B cell (primary cell): ENCODE results near the gene EMX1. TPM values are rescaled to one million over a fixed set of nuclear protein-coding genes. Genes with fewer than 3 reads are reported as not detected.

Experiments used
- ATAC-seq: fragments of 200-7000 bp; cut with Tn5 transposase; one replicate; pipeline ENCODE4 v1.10.0; 2021; ENCODE audit warnings: low read depth, mild to moderate bottlenecking, moderate number of reproducible peaks, moderate library complexity
- CTCF ChIA-PET: fragments of 350-600 bp; sonication (Branson Sonifier 250); formaldehyde crosslinking; loops from one replicate; lab custom pipeline; 2021; ENCODE audit warnings: antibody characterized with exemption, inconsistent platforms; lab: Charles Lee
- POLR2A ChIA-PET: fragments of 350-600 bp; sonication (Branson Sonifier 250); formaldehyde crosslinking; loops from one replicate; lab custom pipeline; 2021; ENCODE audit warnings: antibody characterized with exemption; lab: Charles Lee
- DNase-seq: peaks from one replicate; pipeline ENCODE4 v3.0.0; 2013
- H2AFZ ChIP-seq: 2 replicates; pipeline ENCODE4 v1.6.1; 2012; ENCODE audit warnings: mild to moderate bottlenecking, low read depth, low read length; ENCODE audit not compliant: insufficient read depth, poor library complexity, severe bottlenecking
- H3K27ac ChIP-seq, 2 donors: 1 replicate in 1 of 2; 2 replicates in 1 of 2; pipeline ENCODE4 v1.5.1; 2012 to 2013; ENCODE audit warnings: low read length in 2 of 2, mild to moderate bottlenecking in 2 of 2, moderate library complexity in 1 of 2
- H3K27me3 ChIP-seq, 4 experiments: fragments of 200-600 bp in 1 of 4; sonication (generic) in 1 of 4; replicated peaks in 1 of 4; 1 replicate in 2 of 4; 2 replicates in 2 of 4; pipeline versions ENCODE4 v1.6.1 to v1.7.0; 2013 to 2016; ENCODE audit warnings: low read length in 3 of 4, mild to moderate bottlenecking in 2 of 4, mixed read lengths in 1 of 4, moderate library complexity in 1 of 4; ENCODE audit not compliant: insufficient read depth in 4 of 4, control insufficient read depth in 3 of 4; ENCODE audit errors: control extremely low read depth in 1 of 4
- H3K36me3 ChIP-seq, 2 experiments: replicated peaks in 1 of 2; 1 replicate in 1 of 2; 2 replicates in 1 of 2; pipeline versions ENCODE4 v1.6.1 to v1.7.1; 2013; ENCODE audit warnings: low read length in 1 of 2; ENCODE audit not compliant: insufficient read depth in 2 of 2, control insufficient read depth in 1 of 2; ENCODE audit errors: control extremely low read depth in 1 of 2, extremely low read depth in 1 of 2
- H3K4me1 ChIP-seq, 2 donors: fragments of 200-600 bp in 1 of 2; sonication (generic) in 1 of 2; 1 replicate in 1 of 2; 2 replicates in 1 of 2; pipeline versions ENCODE4 v1.5.1 to v1.6.1; 2013 to 2017; ENCODE audit warnings: low read length in 2 of 2; ENCODE audit not compliant: control insufficient read depth in 2 of 2, insufficient read depth in 2 of 2
- H3K4me2 ChIP-seq: replicated peaks from 2 replicates; pipeline ENCODE3; 2012; ENCODE audit warnings: mild to moderate bottlenecking, low read depth, low read length; ENCODE audit not compliant: poor library complexity, severe bottlenecking
- H3K4me3 ChIP-seq, 5 experiments: fragments of 200-600 bp in 1 of 5; sonication (generic) in 1 of 5; 1 replicate in 3 of 5; 2 replicates in 2 of 5; pipeline versions ENCODE4 v1.5.1 to v1.7.0; 2011 to 2016; ENCODE audit warnings: low read length in 4 of 5, mild to moderate bottlenecking in 4 of 5, low read depth in 2 of 5, control low read depth in 1 of 5, moderate library complexity in 1 of 5; ENCODE audit not compliant: insufficient read depth in 1 of 5; ENCODE audit errors: control extremely low read depth in 1 of 5, extremely low read depth in 1 of 5
- H3K79me2 ChIP-seq: fragments of 200-600 bp; sonication (generic); one replicate; pipeline ENCODE4 v1.6.0; 2016; ENCODE audit warnings: low read length; ENCODE audit not compliant: control insufficient read depth, insufficient read depth
- H3K9ac ChIP-seq: fragments of 200-600 bp; sonication (generic); 2 replicates; pipeline ENCODE4 v1.6.1; 2017; ENCODE audit warnings: mild to moderate bottlenecking, low read length, moderate library complexity
- H3K9me3 ChIP-seq, 3 donors: one replicate each; pipeline versions ENCODE4 v1.6.1 to v1.7.1; 2013; ENCODE audit warnings: low read length in 2 of 3; ENCODE audit not compliant: control insufficient read depth in 2 of 3, insufficient read depth in 1 of 3; ENCODE audit errors: control extremely low read depth in 1 of 3
- H4K20me1 ChIP-seq: 2 replicates; pipeline ENCODE4 v1.6.0; 2012; ENCODE audit warnings: mild to moderate bottlenecking, low read length; ENCODE audit not compliant: insufficient read depth, control insufficient read depth, poor library complexity, severe bottlenecking
- H3K27ac Mint-ChIP-seq: one replicate; pipeline ENCODE4 v1.8.0; 2021; ENCODE audit warnings: mixed read lengths
- H3K27me3 Mint-ChIP-seq: one replicate; pipeline ENCODE4 v1.8.0; 2021; ENCODE audit warnings: mixed read lengths
- H3K4me1 Mint-ChIP-seq: one replicate; pipeline ENCODE4 v1.8.0; 2021; ENCODE audit warnings: mixed read lengths
- H3K4me3 Mint-ChIP-seq: one replicate; pipeline ENCODE4 v1.8.0; 2021; ENCODE audit warnings: mixed read lengths
- H3K9me3 Mint-ChIP-seq: one replicate; pipeline ENCODE4 v1.8.0; 2022; ENCODE audit warnings: mixed read lengths; ENCODE audit not compliant: insufficient read depth
- CTCF ChIP-seq: fragments of 200-600 bp; IDR thresholded peaks from one replicate; pipeline ENCODE4 v1.8.0; 2022; ENCODE audit warnings: antibody characterized with exemption, mild to moderate bottlenecking
- EZH2 ChIP-seq: IDR thresholded peaks from 2 replicates; pipeline ENCODE4 v1.6.1; 2012; ENCODE audit warnings: borderline replicate concordance, low read depth, mild to moderate bottlenecking, moderate library complexity, low read length; ENCODE audit not compliant: insufficient read depth, poor library complexity, severe bottlenecking
- WGBS: methylation state at CpG from one replicate; pipeline ENCODE4 v1.1.5; 2013; ENCODE audit warnings: missing lambda C conversion rate; ENCODE audit not compliant: insufficient coverage; 5-methylcytosine and 5-hydroxymethylcytosine counted together
- intact Hi-C: fragments of 100-400 bp; cut with micrococcal nuclease; formaldehyde crosslinking; loops from one replicate; pipeline ENCODE4 v1.10.0; 2022
- polyA plus RNA-seq: library from polyadenylated mRNA; depleted of rRNA; stranded (reverse); fragments of >200 nt; gene quantifications from 2 replicates; pipeline ENCODE4 v1.2.3, GENCODE V29; 2012
- total RNA-seq, 2 donors: library from RNA; stranded (reverse); fragments of 120-200 nt in 1 of 2; gene quantifications; 1 replicate in 1 of 2; 2 replicates in 1 of 2; pipeline versions ENCODE4 v1.2.3 to v1.2.4, GENCODE V29; 2013 to 2022

The EMX1 gene
- total and polyA plus RNA-seq, 2 donors (not counting 1 experiment from before 2014, with no cell fraction given), result not detected

GRCh38 chr2:72921088-72921851 is 4.0 kb downstream of the EMX1 start:
- peaks cover 51 to 71% of the 10 kb centered on the region in 2 donors for H3K4me1 ChIP-seq
- no peak overlapping the region for H3K27ac Mint-ChIP-seq
- peak overlapping the region; percentile 51 for H2AFZ ChIP-seq
- H3K9me3 Mint-ChIP-seq, result no peaks in the 10 kb centered on the region
- ATAC-seq (no peak), DNase-seq (no peak)
- ChIA-PET POLR2A (no interaction called here), CTCF (no interaction called here)
- no peaks in the 10 kb centered on the region for H3K79me2 ChIP-seq
- H3K27me3 ChIP-seq, result peaks cover 0 to 86% (median 71%) of the 10 kb centered on the region in 4 experiments
- no peak overlapping the region for H3K4me3 ChIP-seq
- peaks cover 58% of the 10 kb centered on the region for H3K27me3 Mint-ChIP-seq
- no peaks in the 10 kb centered on the region for H4K20me1 ChIP-seq
- H3K4me2 ChIP-seq, result peak overlapping the region; percentile 83
- peaks cover 30% of the 10 kb centered on the region for H3K4me1 Mint-ChIP-seq
- H3K4me3 Mint-ChIP-seq, result no peak overlapping the region
- no peaks in the 10 kb centered on the region for H3K36me3 ChIP-seq
- whole genome bisulfite sequencing, result 36% methylated on average over 6 of the region's 15 CpGs
- peaks cover 0 to 54% (median 0%) of the 10 kb centered on the region in 3 donors for H3K9me3 ChIP-seq
- TF ChIP-seq CTCF, result no peak
- TF ChIP-seq EZH2, result no peak
- intact Hi-C loops, result no loop called here
- no peak overlapping the region for H3K9ac ChIP-seq
- no peak overlapping the region for H3K27ac ChIP-seq

DNA sequence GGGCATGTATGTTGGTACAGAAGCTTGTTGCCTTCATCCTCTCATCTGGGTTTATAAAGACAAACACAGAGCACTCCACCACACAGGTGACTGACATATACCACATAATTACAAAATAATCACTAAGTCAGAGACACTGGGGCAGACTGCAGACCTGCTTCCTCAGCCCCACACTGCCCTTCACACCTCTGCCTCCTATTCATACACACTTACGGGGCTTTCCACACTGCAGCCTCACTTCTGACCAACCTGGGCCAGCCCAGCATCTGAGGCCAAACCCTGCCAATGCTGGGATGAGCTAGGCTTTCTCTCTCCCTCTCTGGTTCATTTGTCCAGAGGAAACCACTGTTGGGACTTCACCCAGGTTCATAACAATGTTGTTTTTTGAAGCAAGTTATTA is 4.5 kb downstream of the EMX1 start:
- H3K79me2 ChIP-seq, result no peaks in the 10 kb centered on the region
- Mint-ChIP-seq H3K27me3 (peaks cover 56% of the 10 kb centered on the region), H3K4me3 (no peak overlapping the region), H3K9me3 (no peaks in the 10 kb centered on the region), H3K4me1 (peaks cover 24% of the 10 kb centered on the region), H3K27ac (no peak overlapping the region)
- H3K36me3 ChIP-seq, result no peaks in the 10 kb centered on the region
- H3K27me3 ChIP-seq, result peaks cover 0 to 80% (median 70%) of the 10 kb centered on the region in 4 experiments
- H3K4me1 ChIP-seq, result peaks cover 45 to 65% of the 10 kb centered on the region in 2 donors
- no peaks in the 10 kb centered on the region for H4K20me1 ChIP-seq
- H3K9ac ChIP-seq, result no peak overlapping the region
- TF ChIP-seq EZH2, result no peak
- TF ChIP-seq CTCF, result no peak
- H2AFZ ChIP-seq, result no peak overlapping the region
- intact Hi-C loops, result no loop called here
- H3K27ac ChIP-seq, result no peak overlapping the region
- no peak for DNase-seq
- no peak for ATAC-seq
- H3K9me3 ChIP-seq, result peaks cover 0 to 48% (median 0%) of the 10 kb centered on the region in 3 donors
- no peak overlapping the region for H3K4me3 ChIP-seq
- no peak overlapping the region for H3K4me2 ChIP-seq
- WGBS, result no CpG with 5 or more reads among the region's 1 CpG
- ChIA-PET CTCF (no interaction called here), POLR2A (no interaction called here)
